Activated CD4-positive, alpha-beta T cell treated with anti-CD3 and anti-CD28 coated beads for 1 hour (primary cell): ENCODE measurements around the gene AAK1.
"Not testable (repeated sequence)": the region's sequence is repeated elsewhere in the genome, so short reads cannot be mapped to it uniquely, and the experiment has no call there.

Experiments used
- DNase-seq: peaks from one replicate; pipeline ENCODE4 v3.0.0-alpha.2; 2020

Gene AAK1

DNA sequence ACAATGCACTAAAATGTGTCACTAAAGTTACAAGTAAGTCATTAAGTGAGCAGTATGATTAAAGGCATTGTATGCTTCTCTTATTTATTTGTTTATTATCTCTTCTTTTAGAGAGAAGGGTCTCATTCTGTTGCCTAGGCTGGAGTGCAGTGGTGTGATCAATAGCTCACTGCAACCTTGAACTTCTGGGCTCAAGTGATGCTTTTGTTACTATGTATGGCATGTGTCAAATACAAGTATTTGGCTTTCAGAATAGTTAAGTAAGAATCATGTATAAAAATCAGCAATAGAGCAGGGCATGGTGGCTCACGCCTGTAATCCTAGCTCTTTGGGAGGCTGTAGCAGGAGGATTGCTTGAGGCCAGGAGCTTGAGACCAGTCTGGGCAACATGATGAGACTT is 15.8 kb upstream of the AAK1 start:
- DNase-seq = no peak

DNA sequence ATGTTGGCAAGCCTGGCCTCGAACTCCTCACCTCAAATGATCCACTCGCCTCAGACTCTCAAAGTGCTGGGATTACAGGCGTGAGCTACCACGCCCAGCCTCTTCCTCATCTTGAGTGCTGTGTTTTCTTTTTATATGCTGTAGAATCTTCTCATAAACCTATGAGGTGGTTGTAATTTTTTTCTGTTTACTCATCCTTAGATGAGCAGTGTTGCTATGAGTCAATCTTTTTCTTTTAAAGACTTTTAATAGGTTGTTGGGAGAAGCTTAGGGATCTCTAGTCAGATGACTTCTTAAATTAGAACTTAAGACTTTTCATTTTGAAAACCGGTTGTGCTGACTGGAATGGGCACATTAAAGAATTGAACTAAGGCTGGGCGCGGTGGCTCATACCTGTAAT is 8.7 kb upstream of the AAK1 start:
- no peak for DNase-seq

DNA sequence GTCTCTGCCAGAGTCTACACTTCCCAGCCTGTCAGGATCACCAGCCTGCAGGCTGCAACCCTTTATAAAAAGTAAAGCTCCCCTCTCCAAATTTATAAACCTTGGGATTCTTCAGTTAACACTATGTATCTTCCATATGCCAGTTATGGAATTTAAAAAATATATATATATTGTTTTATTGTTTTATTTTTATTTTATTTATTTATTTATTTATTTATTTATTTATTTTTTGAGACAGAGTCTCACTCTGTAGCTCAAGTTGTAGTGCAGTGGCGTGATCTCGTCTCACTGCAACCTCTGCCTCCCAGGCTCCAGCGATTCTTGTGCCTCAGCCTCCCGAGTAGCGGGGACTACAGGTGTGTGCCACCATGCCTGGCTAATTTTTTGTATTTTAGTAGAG is 3.7 kb upstream of the AAK1 start:
- not testable (repeated sequence) for DNase-seq

DNA sequence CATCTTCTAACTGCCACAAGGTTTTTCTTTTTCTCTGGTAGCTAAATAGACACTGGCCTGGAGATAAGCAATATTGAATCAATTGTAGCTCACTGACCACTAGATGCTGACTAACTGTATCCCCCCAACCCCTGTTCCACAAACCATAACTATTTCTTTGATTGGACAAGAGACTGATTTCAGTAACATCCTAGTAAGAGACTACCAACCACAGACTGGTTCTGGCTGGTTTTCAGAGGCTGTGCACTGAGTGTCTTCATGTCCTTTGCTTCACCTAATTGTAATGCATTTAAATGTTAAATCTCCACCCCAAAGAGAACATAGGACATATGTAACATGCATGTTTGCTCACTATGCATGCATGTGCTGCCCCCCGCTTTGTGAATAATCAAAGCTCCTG is 3.2 kb upstream of the AAK1 start:
- no peak for DNase-seq

DNA sequence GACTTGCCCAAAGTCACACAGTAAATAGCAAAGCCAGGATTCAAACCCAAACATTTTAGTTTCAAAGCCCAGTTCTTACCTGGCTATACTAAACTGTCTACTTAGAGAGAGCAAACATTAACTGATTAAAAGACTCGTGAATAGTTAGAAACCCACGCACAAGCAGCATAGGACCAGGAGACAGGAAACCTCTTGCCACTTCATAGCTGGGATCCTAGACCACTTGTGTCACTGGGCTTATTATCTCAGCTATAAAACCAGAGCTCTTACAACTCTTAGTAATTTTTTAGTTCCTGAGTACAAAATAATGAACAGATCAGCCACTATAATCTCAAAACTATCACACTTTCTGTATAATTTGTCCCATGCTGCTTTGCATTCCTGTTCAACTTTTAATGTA is 2.4 kb upstream of the AAK1 start:
- DNase-seq = no peak

DNA sequence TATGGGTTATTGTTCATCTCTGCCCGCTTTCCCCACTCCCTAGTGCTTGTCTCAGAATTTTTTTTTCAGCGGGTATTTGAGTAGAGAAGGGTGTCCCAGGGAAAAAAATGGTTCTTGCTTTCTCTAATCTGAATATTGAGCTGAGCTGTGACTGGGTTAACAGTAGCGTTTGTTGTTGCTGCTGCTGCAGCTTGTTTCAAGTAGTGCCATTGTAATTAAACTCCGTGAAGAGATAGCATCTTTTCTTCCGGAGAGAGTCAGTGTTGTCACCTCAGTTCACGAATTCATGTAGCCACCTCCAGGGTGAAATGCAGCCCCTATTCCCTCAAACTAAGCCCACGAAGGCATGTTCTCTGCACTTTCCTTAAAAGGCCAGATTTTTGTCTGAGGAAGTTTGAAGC is 1.5 kb upstream of the AAK1 start:
- DNase-seq = no peak

DNA sequence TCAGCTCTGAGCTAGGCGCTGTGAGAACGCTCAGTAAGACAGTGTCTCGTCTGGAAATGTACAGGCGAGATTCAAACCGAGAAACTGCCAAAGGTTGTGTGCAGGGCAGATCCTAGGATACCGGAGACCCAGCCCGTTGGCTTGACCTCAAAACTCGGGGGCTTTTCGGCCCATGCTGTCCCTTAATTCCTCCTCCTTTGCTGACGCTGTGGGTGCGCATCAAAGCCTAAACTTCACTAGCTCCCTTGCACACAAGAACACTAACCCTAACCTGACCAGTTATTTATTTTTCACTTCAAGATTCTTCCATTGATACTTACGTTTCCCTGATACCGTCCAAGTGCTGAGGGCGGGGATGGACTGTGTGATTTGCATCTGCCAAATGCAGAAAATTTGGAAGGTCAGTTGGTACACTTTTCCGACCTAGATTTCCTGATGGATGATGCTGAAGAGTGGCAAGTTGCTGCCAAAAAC is 1.0 kb upstream of the AAK1 start:
- no peak for DNase-seq

DNA sequence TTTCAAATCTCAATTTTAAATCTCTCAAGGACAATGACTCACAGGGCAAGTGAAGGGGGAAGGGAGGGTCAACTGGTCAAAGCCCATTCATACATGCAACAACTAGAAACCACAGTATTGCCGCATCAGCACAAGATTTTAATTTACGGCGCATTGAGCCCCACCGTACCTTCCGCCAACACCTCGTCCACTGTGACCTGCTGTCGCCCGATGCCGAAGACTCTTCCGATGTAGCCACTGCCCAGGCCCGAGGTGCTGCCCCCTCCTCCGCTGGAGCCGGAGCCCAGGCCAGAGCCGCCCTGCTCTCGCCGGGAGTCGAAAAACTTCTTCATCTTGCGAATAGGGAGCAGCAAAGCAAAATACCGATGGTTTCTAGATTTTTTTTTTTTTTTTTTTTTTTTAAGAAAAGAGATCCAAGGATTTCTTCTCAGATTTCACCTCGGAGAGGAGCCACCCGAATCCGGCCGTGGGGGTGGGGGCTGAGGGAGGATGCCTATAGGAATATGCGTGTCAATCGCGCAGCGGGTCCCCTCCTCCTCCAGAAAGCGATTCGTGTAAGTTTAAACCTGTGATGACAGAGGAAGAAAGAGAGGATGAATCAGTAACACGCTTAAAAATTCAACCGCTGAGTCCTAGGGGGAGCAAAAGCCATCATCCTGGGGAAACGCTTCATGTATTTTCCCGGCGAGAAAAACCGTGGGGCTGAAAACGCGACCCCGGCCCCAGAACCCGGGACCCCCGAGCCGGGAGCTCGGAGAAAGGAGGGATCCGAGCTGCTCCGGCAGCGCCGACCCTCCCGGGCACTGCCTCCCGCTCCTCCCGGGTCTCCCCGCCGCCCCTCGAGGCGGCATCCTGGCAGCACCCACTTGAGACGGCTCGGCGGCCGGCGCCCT is 584 bp downstream of the AAK1 start:
- DNase-seq = peak; percentile 37

DNA sequence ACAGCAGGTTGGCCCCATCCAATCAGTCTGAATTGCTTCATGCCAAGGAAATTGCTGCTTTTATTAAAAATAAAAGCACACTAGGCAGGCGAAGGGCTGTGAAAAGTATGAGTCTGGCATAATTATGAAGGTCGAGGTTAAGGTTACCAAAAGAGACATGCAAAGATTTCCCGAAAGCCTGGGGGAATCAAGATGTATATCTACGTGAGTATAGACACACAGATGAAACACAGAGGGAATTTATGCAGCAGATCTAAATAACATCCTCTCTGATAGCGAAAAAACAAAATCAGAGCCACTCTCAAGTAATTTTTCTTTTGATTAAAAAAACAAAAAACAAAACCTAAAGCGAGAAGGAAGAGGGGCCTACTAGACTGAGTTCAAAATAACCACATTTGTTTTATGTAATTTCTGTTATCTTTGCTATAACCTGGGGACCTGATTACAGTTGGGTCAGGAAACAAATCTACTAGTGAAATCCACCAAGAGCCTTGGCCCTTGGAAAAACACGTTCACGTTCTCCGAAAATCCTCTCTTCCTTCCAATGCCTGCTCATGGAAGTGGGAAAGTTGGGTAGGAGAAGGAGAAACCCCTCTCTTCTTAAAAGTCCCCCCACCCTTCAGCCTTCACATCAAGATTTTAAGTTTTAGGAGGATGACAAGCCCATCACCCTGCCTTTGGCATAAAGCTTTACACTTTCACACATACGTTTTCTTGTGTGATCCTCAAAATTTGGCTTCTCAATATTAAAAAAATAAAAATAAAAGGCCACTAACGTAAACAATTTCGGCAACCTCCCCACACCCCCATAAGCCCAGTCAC is 1.4 kb downstream of the AAK1 start:
- DNase-seq = no peak

DNA sequence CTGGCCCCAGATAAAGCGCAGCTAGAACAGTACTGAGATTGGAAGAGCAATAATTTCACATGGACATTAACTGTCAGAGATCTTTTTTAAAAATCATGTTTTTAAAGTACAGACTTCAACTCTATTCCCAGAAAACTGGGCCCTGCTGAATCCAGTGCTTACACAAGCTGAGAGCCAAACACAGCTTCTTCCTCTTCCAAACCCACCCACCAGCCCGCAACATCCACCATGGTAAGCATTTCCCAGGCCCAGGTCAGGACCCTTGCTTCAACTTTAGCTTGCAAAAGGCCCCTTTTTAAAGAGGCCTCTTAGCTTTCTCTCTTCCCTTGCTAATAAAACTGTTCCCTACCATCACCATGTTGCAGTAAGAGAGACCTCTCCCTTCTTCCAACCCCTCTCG is 2.1 kb downstream of the AAK1 start:
- DNase-seq = no peak

DNA sequence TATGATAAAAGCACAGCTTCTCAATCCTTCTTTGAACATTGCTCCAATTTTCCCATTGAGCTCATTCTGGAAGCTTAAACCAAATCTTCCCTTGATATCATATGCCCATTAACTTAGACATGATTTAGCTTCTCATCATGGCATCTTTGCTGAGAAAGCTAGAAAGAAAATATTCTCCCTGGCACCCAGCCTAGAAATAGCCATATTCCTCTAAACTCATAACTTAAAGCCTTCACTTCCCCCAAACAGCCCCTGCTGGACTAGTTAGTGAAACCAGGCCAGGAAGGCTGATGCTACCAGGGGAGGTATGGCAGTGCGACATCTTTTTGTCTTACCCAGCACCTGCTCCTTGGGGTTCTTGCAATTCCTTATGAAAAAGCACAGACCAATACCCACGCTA is 4.3 kb downstream of the AAK1 start:
- no peak for DNase-seq

DNA sequence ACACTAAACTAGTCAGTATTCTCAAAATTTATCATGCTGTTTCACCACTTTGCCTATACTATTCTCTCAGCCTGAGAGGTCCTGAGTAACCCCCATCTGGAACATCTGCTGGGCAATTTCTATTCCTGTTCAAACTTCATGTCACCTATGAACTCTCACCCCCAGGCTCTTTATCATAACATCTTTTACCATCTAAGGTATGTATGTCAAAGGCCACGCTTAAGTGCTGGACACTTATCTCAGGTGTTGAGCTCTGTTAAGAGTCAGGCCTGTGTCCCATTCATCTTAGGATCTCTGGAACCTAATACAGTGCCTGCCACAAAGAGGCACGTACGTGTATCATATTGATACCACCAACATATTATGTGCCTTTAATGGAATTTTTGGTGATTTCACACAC is 4.9 kb downstream of the AAK1 start:
- DNase-seq = no peak

DNA sequence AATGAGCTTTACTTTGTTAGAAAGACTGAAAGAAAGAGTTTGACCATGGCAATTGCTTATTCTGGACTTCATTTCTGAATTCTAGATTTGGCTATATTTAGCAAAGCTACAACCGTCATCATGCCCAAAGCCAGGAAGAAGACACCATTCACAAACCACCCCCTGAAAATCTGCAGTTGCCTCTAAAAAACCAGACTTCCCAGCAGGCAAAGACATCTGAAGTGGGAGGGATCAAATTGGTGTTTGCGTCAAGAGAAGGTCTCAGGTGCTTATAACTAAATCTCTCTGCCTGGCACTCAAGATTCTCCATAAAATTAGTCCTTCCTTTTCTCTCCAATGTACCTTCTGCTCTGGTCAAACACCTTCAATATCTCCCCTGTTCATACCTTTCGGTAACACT is 5.6 kb downstream of the AAK1 start:
- DNase-seq = no peak

DNA sequence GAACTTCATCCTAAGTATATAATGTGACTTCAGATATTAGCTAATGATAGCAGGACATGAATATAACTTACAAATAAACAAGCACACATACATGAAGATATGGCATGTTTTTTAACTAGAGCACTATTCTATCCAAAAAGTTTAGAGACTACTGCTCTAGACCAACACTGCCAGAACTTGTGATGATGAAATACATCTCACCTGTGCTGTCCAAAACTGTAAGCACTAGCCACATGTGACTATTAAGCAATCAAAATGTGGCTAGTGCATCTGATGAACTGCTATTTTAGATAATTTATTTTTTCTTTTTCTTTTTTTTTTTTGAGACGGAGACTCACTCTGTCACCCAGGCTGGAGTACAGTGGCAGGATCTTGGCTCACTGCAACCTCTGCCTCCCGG is 7.1 kb downstream of the AAK1 start:
- DNase-seq = no peak

DNA sequence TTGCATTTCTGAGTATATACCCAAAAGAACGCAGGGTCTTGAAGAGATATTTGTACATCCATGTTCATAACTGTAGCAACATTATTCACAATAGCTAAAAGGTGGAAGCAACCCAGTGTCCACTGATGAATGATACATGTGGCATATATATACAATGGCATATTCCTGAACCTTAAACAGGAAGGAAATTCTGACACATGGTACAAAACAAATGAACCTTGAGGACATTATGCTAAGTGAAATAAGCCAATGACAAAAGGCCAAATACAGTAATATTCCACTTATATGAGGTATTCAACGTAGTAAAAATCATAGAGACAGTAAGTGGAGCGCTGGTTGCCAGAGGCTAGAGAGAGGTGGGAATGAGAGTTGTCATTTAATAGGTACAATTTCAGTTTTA is 8.1 kb downstream of the AAK1 start:
- DNase-seq = no peak

DNA sequence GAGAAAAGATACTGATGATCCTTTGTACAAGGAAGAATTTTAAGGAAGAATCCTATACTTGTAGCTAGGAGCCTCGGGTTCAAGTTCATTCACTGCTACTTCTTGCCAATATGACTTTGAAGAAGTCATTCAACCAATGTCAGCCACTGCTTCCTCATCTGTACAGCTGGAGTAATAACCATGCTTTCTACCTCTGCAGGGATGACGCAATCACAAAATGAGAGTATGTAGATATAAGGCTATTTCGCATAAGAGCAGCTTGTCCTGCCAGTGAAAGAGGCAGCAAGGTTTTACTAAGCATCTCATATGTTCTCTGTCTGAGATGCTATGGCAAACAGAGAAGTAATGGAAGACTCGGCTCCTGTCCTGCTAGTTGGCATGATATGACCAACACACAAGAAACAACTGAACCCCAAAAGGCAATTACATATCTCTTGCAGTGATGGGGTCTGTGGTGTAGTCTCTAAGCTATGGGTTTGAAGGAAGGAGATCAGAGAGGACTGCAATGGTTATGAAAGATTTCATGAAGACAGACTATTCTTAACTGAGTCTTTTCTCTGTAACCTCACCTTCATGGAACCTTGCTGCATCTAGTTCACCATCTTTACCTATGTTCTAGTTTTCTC is 9.2 kb downstream of the AAK1 start:
- DNase-seq = no peak

DNA sequence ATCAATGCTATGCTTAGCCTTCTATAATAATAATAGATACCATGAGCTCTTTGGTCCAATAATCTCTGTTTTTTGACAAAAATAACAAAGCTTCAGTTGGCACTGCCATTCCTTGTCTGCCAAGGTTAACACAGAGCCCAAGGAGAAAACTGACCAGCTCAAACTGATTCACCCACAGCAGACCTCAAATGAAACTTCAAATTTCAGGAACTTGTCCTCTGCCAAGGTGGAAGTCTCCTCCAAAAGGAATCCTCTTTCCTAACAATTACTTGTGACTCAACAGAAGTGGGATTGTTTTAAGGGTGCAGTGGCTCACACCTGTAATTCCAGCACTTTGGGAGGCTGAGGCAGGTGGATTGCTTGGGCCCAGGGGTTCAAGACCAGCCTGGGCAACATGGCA is 12.1 kb downstream of the AAK1 start:
- no peak for DNase-seq

DNA sequence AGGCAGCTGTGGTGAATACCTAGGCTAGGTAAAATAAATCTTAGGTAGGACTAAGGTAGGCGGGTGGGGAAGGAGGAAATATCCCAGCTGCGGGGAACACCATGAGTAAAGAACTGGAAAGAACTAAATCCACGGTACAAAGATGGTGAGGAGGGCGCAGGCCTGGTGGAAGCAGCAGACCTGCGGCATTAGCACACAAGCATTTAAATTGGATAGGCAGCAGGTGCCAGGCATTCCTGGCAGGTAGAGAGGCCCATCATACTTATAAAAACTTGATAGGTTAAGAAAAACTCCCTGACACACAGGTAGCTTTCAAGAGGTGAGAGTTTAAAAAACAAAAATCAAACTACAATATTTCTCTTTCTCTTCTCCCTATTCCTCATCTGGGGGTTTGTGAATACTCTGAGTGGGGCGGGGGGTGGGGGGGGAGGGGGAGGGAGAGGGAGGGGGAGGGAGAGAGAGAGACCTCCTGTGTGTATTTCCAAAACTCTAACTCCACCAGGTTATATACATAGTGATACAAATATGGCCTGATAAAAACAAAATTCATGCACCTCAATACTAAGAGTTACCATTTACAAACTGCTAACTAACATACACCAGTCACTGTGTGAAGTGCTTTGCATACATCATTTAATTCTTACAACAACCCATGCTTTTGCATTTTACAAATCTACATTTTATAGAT is 13.5 kb downstream of the AAK1 start:
- no peak for DNase-seq

DNA sequence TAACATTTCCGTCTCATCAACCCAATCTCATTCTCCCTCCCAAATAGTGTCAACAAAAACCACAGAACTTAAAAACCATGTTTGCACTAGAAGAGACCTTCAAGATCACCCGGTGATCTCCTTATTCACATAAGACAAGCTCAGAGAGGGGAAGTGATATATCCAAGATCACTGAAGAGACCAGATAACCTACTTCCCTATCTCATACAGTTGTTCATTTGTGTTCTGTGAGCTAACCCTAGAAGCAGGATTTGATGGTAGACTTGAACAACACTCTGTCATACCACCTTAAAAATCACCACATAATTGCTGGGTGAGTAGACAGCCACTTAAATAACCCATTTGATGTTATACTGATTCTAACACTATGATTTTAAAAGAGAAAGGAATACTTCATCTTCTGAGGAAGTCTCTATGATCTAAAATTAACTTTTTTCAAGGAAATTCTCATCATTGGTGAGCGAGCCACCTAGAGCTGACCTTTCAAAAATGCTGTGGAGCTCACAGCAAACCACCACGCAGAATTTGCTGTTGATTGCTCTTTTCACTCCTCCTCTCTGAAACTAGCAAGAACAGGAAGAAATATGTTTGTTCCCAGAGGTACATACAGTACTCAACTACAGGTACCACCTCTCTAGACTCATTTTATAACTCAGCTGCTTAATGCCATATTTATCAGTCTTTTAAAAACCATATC is 15.1 kb downstream of the AAK1 start:
- DNase-seq = no peak

DNA sequence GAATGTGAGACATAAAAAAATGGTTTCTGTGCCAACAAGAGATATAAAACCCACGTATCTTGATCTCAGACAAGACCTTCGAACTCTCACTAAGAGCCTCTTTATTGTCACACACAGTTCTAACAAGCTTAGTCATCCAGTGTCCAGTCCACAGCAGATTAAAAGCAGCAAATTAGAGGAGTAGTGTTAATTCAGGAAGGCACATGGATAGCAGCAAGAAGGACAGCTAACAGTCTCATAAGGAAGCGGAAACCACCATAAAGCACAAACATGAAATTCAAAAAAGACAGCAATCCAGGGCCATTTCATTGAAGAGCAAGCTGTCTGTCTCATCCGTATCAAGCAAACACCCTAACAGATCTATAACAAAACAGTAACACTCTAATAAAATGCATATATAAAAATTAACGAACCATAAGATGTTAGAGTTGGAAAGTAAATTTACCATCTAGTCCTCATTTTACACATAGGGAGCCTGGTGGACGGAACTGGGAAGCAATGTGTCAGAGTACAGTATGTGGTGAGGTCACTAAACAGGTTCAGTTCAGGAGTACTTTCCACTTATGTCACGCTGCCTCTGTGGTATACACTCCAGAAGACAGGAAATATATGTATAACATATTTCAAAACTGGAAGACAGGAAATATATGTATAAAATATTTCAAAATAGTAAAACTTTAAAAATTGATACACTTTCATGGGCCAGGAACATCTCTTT is 18.3 kb downstream of the AAK1 start:
- no peak for DNase-seq

DNA sequence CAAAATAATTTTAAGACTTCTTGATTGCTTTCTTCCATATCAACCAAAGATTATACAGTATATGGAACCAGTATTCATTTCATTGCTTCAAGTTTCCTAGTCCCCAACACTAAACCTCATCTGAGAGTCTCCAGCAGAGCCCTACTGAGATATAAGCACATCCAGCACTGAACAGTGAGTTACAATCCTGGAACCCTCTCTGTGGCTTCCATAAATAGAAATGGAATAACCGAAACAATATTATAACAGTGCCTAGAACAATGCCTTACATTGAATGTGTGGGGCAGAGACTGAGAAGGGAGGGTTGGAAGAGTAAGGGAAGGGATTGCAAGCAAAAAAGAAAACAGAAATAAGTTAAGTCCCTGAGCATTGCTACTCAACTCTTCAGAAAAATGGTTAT is 18.9 kb downstream of the AAK1 start:
- DNase-seq = no peak

DNA sequence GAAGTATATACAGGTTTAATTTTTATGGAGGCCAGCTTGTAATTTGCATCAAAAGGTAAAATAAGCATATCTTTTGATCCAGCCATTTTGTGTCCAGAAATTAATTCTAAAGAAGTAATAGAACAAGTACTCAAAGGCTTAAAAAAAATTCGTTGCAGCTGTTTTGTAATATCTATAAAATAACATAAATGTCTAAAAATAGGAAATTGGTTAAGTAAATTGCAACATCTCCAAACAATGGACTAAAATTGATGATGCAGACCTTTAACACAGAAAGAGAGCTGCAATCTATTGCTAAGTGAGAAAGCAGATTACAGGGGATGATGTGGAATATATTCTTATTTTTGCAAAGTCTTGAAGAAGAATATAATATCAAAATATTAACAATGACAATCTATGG is 19.4 kb downstream of the AAK1 start:
- no peak for DNase-seq
